Common myeloid progenitor, CD34-positive (primary cell): ENCODE measurements around the gene USP34.

Source experiments
- CTCF ChIA-PET: fragments of 350-600 bp; sonication (Branson Sonifier 250); formaldehyde crosslinking; loops from one replicate; lab custom pipeline; 2021; ENCODE audit warnings: antibody characterized with exemption; lab: Charles Lee
- POLR2A ChIA-PET: fragments of 350-600 bp; sonication (Branson Sonifier 250); formaldehyde crosslinking; loops from one replicate; lab custom pipeline; 2021; ENCODE audit warnings: antibody characterized with exemption; lab: Charles Lee
- DNase-seq, 3 donors: peaks; one replicate each; pipeline versions ENCODE4 v3.0.0 to v3.0.0-alpha.2; 2013
- H3K27ac ChIP-seq, 2 experiments: 1 replicate in 1 of 2; 2 replicates in 1 of 2; pipeline ENCODE4 v1.7.0; 2013; ENCODE audit warnings: inconsistent platforms in 2 of 2, low read length in 2 of 2, mild to moderate bottlenecking in 2 of 2, low read depth in 1 of 2, moderate library complexity in 1 of 2; ENCODE audit not compliant: severe bottlenecking in 2 of 2, insufficient read depth in 1 of 2, poor library complexity in 1 of 2
- H3K27me3 ChIP-seq, 5 experiments: replicated peaks in 2 of 5; 1 replicate in 3 of 5; 2 replicates in 2 of 5; pipeline versions ENCODE4 v1.6.1 to v1.7.0; 2013; ENCODE audit warnings: low read length in 4 of 5, mild to moderate bottlenecking in 2 of 5, moderate library complexity in 2 of 5, inconsistent platforms in 1 of 5; ENCODE audit not compliant: insufficient read depth in 5 of 5, control insufficient read depth in 4 of 5
- H3K36me3 ChIP-seq, 4 experiments: 1 replicate in 2 of 4; 2 replicates in 2 of 4; pipeline versions ENCODE4 v1.6.1 to v1.7.0; 2013; ENCODE audit warnings: low read length in 3 of 4, control low read depth in 1 of 4, mild to moderate bottlenecking in 1 of 4; ENCODE audit not compliant: control insufficient read depth in 4 of 4, insufficient read depth in 4 of 4
- H3K4me1 ChIP-seq, 4 experiments: 1 replicate in 3 of 4; 2 replicates in 1 of 4; pipeline versions ENCODE4 v1.6.1 to v1.7.1; 2013; ENCODE audit warnings: low read length in 3 of 4, mild to moderate bottlenecking in 3 of 4, control low read depth in 1 of 4, inconsistent platforms in 1 of 4, moderate library complexity in 1 of 4; ENCODE audit not compliant: control insufficient read depth in 4 of 4, insufficient read depth in 4 of 4; ENCODE audit errors: control extremely low read depth in 1 of 4
- H3K4me3 ChIP-seq, 7 experiments: 1 replicate in 4 of 7; 2 replicates in 3 of 7; pipeline versions ENCODE4 v1.5.1 to v1.7.0; 2013; ENCODE audit warnings: mild to moderate bottlenecking in 7 of 7, low read length in 6 of 7, moderate library complexity in 6 of 7, inconsistent platforms in 2 of 7, low read depth in 2 of 7, control low read depth in 1 of 7; ENCODE audit not compliant: insufficient read depth in 4 of 7, control insufficient read depth in 1 of 7; ENCODE audit errors: extremely low read depth in 1 of 7
- H3K9me3 ChIP-seq, 5 experiments: 1 replicate in 4 of 5; 2 replicates in 1 of 5; pipeline versions ENCODE4 v1.6.1 to v1.7.1; 2013; ENCODE audit warnings: low read length in 4 of 5, mild to moderate bottlenecking in 2 of 5, inconsistent platforms in 1 of 5, low read depth in 1 of 5, moderate library complexity in 1 of 5; ENCODE audit not compliant: control insufficient read depth in 4 of 5, insufficient read depth in 2 of 5; ENCODE audit errors: control extremely low read depth in 1 of 5
- WGBS: methylation state at CpG from one replicate; pipeline ENCODE4 v1.1.5; 2013; ENCODE audit not compliant: insufficient coverage; 5-methylcytosine and 5-hydroxymethylcytosine counted together

The USP34 gene

GRCh38 chr2:61354543-61355197 is 116.2 kb downstream of the USP34 start:
- DNase-seq = no peak
- Histone ChIP-seq H3K4me3 (peak overlapping the region in 1 of 7 experiments; percentile 10), H3K4me1 (peaks cover 0 to 2% (median 0%) of the 10 kb centered on the region in 4 experiments), H3K27ac (no peak overlapping the region), H3K27me3 (no peaks in the 10 kb centered on the region), H3K36me3 (peaks cover 9 to 38% (median 34%) of the 10 kb centered on the region in 4 experiments), H3K9me3 (peaks cover 6 to 27% (median 14%) of the 10 kb centered on the region in 5 experiments)
- CTCF ChIA-PET = no interaction called here
- WGBS = 100% methylated on average over 4 of the region's 4 CpGs
- POLR2A ChIA-PET = no interaction called here

GRCh38 chr2:61353909-61354308 is 117.0 kb downstream of the USP34 start:
- Histone ChIP-seq H3K27ac (no peak overlapping the region), H3K4me3 (no peak overlapping the region), H3K4me1 (peaks cover 0 to 2% (median 0%) of the 10 kb centered on the region in 4 experiments), H3K27me3 (no peaks in the 10 kb centered on the region), H3K9me3 (peaks cover 6 to 27% (median 14%) of the 10 kb centered on the region in 5 experiments), H3K36me3 (peaks cover 9 to 44% (median 38%) of the 10 kb centered on the region in 4 experiments)
- peak in 2 of 3 donors; percentile 16 to 49 for DNase-seq
- WGBS = 93% methylated on average over 3 of the region's 6 CpGs
- CTCF ChIA-PET = interaction anchor here (0.7 kb wide), 1 partner anchor 79 kb away, joined by 4 read pairs; no protein-coding TSS in a partner anchor
- POLR2A ChIA-PET = no interaction called here

- WGBS = 100% methylated on average over 1 of the region's 3 CpGs
- no peak for DNase-seq
- Histone ChIP-seq H3K27me3 (no peaks in the 10 kb centered on the region), H3K4me1 (no peaks in the 10 kb centered on the region), H3K4me3 (no peak overlapping the region), H3K27ac (no peak overlapping the region), H3K9me3 (peaks cover 6 to 27% (median 14%) of the 10 kb centered on the region in 5 experiments), H3K36me3 (peaks cover 18 to 70% (median 45%) of the 10 kb centered on the region in 4 experiments)
- POLR2A ChIA-PET = no interaction called here
- CTCF ChIA-PET = interaction anchor here (0.6 kb wide), 1 partner anchor 35 kb away, joined by 3 read pairs; no protein-coding TSS in a partner anchor
Observed at GRCh38 chr2:61350777-61351176, 120.1 kb downstream of the USP34 start.

GRCh38 chr2:61343141-61343540 is 127.7 kb downstream of the USP34 start:
- no CpG with 5 or more reads among the region's 1 CpG for WGBS
- POLR2A ChIA-PET = no interaction called here
- CTCF ChIA-PET = interaction anchor here (0.6 kb wide), 1 partner anchor 13 kb away, joined by 3 read pairs; no protein-coding TSS in a partner anchor
- Histone ChIP-seq H3K4me1 (no peaks in the 10 kb centered on the region), H3K36me3 (peaks cover 33 to 73% (median 44%) of the 10 kb centered on the region in 4 experiments), H3K27ac (no peak overlapping the region), H3K4me3 (no peak overlapping the region), H3K27me3 (no peaks in the 10 kb centered on the region), H3K9me3 (no peaks in the 10 kb centered on the region)
- DNase-seq = no peak

GRCh38 chr2:61340242-61340641 is 130.6 kb downstream of the USP34 start:
- CTCF ChIA-PET = no interaction called here

GRCh38 chr2:61338447-61338846 is 132.4 kb downstream of the USP34 start:
- ChIA-PET POLR2A (no interaction called here), CTCF (no interaction called here)
- H3K9me3 ChIP-seq = no peaks in the 10 kb centered on the region
- peaks cover 0 to 5% (median 2%) of the 10 kb centered on the region in 4 experiments for H3K4me1 ChIP-seq
- no peak overlapping the region for H3K4me3 ChIP-seq
- H3K36me3 ChIP-seq = peaks cover 21 to 46% (median 35%) of the 10 kb centered on the region in 4 experiments
- DNase-seq = no peak
- H3K27me3 ChIP-seq = no peaks in the 10 kb centered on the region
- no peak overlapping the region for H3K27ac ChIP-seq

More at GRCh38 chr2:61340242-61340641, 130.6 kb downstream of the USP34 start:
- POLR2A ChIA-PET = no interaction called here
- no CpG with 5 or more reads among the region's 2 CpGs for WGBS
- Histone ChIP-seq H3K27me3 (no peaks in the 10 kb centered on the region), H3K27ac (no peak overlapping the region), H3K4me3 (no peak overlapping the region), H3K9me3 (no peaks in the 10 kb centered on the region), H3K36me3 (peaks cover 26 to 59% (median 43%) of the 10 kb centered on the region in 4 experiments), H3K4me1 (peaks cover 0 to 5% (median 0%) of the 10 kb centered on the region in 4 experiments)
- no peak for DNase-seq

- no peak for DNase-seq
- H3K9me3 ChIP-seq = no peaks in the 10 kb centered on the region
- WGBS = no CpG with 5 or more reads among the region's 3 CpGs
- H3K27me3 ChIP-seq = no peaks in the 10 kb centered on the region
- peaks cover 8 to 43% (median 28%) of the 10 kb centered on the region in 4 experiments for H3K36me3 ChIP-seq
- H3K4me3 ChIP-seq = no peak overlapping the region
- CTCF ChIA-PET = no interaction called here
- POLR2A ChIA-PET = no interaction called here
- H3K4me1 ChIP-seq = peaks cover 0 to 5% (median 2%) of the 10 kb centered on the region in 4 experiments
- no peak overlapping the region for H3K27ac ChIP-seq
Observed at GRCh38 chr2:61335187-61335586, 135.7 kb downstream of the USP34 start.
